Measurements from ENCODE around the gene DNM2. TPM values are rescaled to one million over a fixed set of nuclear protein-coding genes. Genes with fewer than 3 reads are reported as not detected.
A peak's percentile ranks its signal among the peaks of the same experiment; 100 is the strongest.
"Not testable (repeated sequence)": the region's sequence is repeated elsewhere in the genome, so short reads cannot be mapped to it uniquely, and the experiment has no call there.

The DNM2 gene
- total and polyA plus RNA-seq, 3 donors from 2014 or later: 166 to 274 (median 226) TPM

GRCh38 chr19:10862561-10863106, 144.8 kb downstream of the DNM2 start:
- Histone ChIP-seq H3K4me3 (no peak overlapping the region), H3K36me3 (ENCODE audit: low read depth, missing control alignments) (no peaks in the 10 kb centered on the region), H3K9me3 (no peaks in the 10 kb centered on the region), H3K27ac (no peak overlapping the region), H3K27me3 (no peaks in the 10 kb centered on the region), H3K4me1 (no peaks in the 10 kb centered on the region)
- no peak for TF ChIP-seq POLR2A (IDR thresholded peaks at IDR 0.05)
- intact Hi-C loops (cut with DNase I; ENCODE audit: low total_unique reads): loop anchor here (5.0 kb wide), 1 partner anchor 145 kb away; the partner anchor contains the start of gene DNM2
- 81 to 88% methylated on average over 6 of the region's 6 CpGs for WGBS, 2 donors
- DNase-seq: no peak

DNA sequence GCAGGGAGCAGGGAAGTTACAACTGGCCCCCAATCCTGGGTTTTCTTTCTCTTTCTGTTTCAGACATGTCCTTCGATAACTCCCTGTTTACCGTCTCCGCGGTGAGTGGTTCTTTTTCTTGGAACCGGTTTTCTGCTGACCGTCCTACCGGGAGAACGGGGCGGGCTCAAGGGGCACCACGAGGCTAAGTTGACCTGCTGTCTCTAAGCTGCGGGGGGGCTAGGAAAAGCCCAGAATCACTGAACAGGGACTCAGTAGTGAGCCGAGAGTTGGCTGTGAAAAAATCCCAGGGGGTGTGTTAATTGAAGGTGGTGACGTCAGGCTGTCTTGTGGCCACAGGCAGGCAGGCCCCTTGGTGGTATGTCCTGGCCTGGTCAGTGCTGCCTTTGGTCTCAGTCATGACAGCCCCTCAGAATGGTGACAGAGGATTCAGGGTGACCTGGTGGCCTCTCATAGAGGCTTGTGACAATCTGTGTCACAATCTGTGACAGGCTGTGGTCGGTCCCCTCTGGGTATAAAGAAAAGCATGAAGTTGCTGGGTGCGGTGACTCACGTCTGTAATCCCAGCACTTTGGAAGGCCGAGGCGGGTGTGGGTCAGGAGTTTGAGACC, 145.3 kb downstream of the DNM2 start:
- Histone ChIP-seq H3K4me1 (no peaks in the 10 kb centered on the region), H3K36me3 (ENCODE audit: low read depth, missing control alignments) (no peaks in the 10 kb centered on the region), H3K27me3 (no peaks in the 10 kb centered on the region), H3K4me3 (no peak overlapping the region), H3K27ac (no peak overlapping the region), H3K9me3 (no peaks in the 10 kb centered on the region)
- DNase-seq: peak; percentile 56
- TF ChIP-seq, protein P1, sequence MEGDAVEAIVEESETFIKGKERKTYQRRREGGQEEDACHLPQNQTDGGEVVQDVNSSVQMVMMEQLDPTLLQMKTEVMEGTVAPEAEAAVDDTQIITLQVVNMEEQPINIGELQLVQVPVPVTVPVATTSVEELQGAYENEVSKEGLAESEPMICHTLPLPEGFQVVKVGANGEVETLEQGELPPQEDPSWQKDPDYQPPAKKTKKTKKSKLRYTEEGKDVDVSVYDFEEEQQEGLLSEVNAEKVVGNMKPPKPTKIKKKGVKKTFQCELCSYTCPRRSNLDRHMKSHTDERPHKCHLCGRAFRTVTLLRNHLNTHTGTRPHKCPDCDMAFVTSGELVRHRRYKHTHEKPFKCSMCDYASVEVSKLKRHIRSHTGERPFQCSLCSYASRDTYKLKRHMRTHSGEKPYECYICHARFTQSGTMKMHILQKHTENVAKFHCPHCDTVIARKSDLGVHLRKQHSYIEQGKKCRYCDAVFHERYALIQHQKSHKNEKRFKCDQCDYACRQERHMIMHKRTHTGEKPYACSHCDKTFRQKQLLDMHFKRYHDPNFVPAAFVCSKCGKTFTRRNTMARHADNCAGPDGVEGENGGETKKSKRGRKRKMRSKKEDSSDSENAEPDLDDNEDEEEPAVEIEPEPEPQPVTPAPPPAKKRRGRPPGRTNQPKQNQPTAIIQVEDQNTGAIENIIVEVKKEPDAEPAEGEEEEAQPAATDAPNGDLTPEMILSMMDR (IDR thresholded peaks at IDR 0.05): no peak
- no peak for TF ChIP-seq POLR2A (IDR thresholded peaks at IDR 0.05)
- WGBS, 2 donors: 67 to 75% methylated on average over 15 to 18 of the region's 18 CpGs
- intact Hi-C loops (cut with DNase I; ENCODE audit: low total_unique reads): loop anchor here (5.0 kb wide), 1 partner anchor 146 kb away; the partner anchor contains the start of gene DNM2

GRCh38 chr19:10864538-10864899, 146.6 kb downstream of the DNM2 start:
- Histone ChIP-seq H3K9me3 (no peaks in the 10 kb centered on the region), H3K4me3 (no peak overlapping the region), H3K4me1 (no peaks in the 10 kb centered on the region), H3K27me3 (no peaks in the 10 kb centered on the region), H3K27ac (peak overlapping the region in 1 of 2 donors; percentile 30), H3K36me3 (ENCODE audit: low read depth, missing control alignments) (no peaks in the 10 kb centered on the region)
- intact Hi-C loops (cut with DNase I; ENCODE audit: low total_unique reads): loop anchor here (5.0 kb wide), 1 partner anchor 147 kb away; the partner anchor contains the start of gene DNM2
- 26 to 29% methylated on average over 6 of the region's 6 CpGs for WGBS, 2 donors
- DNase-seq: peak; percentile 89
- TF ChIP-seq, protein P1 (IDR thresholded peaks at IDR 0.05): peak; percentile 60 to 91 (median 78)
- no peak for TF ChIP-seq POLR2A (IDR thresholded peaks at IDR 0.05)

DNA sequence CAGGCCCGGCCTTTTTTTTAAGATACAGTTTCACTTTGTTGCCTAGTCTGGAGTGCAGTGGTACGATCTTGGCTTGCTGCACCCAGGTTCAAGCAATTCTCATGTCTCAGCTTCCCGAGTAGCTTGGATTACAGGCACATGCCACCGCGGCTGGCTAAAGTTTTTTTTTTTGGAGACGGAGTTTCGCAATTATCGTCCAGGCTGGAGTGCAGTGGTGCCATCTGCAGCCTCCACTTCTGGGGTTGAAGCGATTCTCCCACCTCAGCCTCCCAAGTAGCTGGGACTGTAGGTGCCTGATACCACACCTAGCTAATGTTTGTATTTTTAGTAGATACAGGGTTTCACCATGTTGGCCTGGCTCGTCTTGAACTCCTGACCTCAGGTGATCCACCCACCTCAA, 148.6 kb downstream of the DNM2 start:
- intact Hi-C loops (cut with DNase I; ENCODE audit: low total_unique reads): no loop called here
- WGBS, 2 donors: 93 to 94% methylated on average over 10 of the region's 10 CpGs
- no peaks in the 10 kb centered on the region for H3K27me3 ChIP-seq
- H3K4me3 ChIP-seq: no peak overlapping the region
- peaks cover 5% of the 10 kb centered on the region for H3K4me1 ChIP-seq
- TF ChIP-seq POLR2A (IDR thresholded peaks at IDR 0.05): no peak
- TF ChIP-seq, protein P1 (IDR thresholded peaks at IDR 0.05): no peak
- no peaks in the 10 kb centered on the region for H3K9me3 ChIP-seq
- no peak for DNase-seq
- no peaks in the 10 kb centered on the region for H3K36me3 ChIP-seq (ENCODE audit: low read depth, missing control alignments)
- no peak overlapping the region for H3K27ac ChIP-seq

GRCh38 chr19:10868872-10869547, 151.1 kb downstream of the DNM2 start:
- H3K27ac ChIP-seq: no peak overlapping the region
- H3K27me3 ChIP-seq: no peaks in the 10 kb centered on the region
- H3K36me3 ChIP-seq (ENCODE audit: low read depth, missing control alignments): no peaks in the 10 kb centered on the region
- H3K9me3 ChIP-seq: no peaks in the 10 kb centered on the region
- intact Hi-C loops (cut with DNase I; ENCODE audit: low total_unique reads): no loop called here
- peaks cover 14% of the 10 kb centered on the region for H3K4me1 ChIP-seq
- TF ChIP-seq POLR2A (IDR thresholded peaks at IDR 0.05): no peak
- TF ChIP-seq, protein P1 (IDR thresholded peaks at IDR 0.05): no peak
- DNase-seq: no peak
- H3K4me3 ChIP-seq: no peak overlapping the region
- WGBS, 2 donors: 91 to 93% methylated on average over 10 of the region's 10 CpGs

GRCh38 chr19:10869872-10870311, 152.0 kb downstream of the DNM2 start:
- peaks cover 14% of the 10 kb centered on the region for H3K4me1 ChIP-seq
- H3K27ac ChIP-seq: peak overlapping the region in 1 of 2 donors; percentile 59
- not testable (repeated sequence) for H3K27me3 ChIP-seq; H3K9me3 ChIP-seq; H3K36me3 ChIP-seq (ENCODE audit: low read depth, missing control alignments)
- DNase-seq: peak; percentile 32
- 65 to 80% methylated on average over 10 to 11 of the region's 11 CpGs for WGBS, 2 donors
- intact Hi-C loops (cut with DNase I; ENCODE audit: low total_unique reads): loop anchor here (10.0 kb wide), 1 partner anchor 55 kb away; the partner anchor contains the start of genes TIMM29 and YIPF2
- peak overlapping the region in 1 of 2 donors; percentile 44 for H3K4me3 ChIP-seq

Measured in testis (tissue), 3 donors.